ENCODE data around the gene CD200R1L.

CD200R1L gene

DNA sequence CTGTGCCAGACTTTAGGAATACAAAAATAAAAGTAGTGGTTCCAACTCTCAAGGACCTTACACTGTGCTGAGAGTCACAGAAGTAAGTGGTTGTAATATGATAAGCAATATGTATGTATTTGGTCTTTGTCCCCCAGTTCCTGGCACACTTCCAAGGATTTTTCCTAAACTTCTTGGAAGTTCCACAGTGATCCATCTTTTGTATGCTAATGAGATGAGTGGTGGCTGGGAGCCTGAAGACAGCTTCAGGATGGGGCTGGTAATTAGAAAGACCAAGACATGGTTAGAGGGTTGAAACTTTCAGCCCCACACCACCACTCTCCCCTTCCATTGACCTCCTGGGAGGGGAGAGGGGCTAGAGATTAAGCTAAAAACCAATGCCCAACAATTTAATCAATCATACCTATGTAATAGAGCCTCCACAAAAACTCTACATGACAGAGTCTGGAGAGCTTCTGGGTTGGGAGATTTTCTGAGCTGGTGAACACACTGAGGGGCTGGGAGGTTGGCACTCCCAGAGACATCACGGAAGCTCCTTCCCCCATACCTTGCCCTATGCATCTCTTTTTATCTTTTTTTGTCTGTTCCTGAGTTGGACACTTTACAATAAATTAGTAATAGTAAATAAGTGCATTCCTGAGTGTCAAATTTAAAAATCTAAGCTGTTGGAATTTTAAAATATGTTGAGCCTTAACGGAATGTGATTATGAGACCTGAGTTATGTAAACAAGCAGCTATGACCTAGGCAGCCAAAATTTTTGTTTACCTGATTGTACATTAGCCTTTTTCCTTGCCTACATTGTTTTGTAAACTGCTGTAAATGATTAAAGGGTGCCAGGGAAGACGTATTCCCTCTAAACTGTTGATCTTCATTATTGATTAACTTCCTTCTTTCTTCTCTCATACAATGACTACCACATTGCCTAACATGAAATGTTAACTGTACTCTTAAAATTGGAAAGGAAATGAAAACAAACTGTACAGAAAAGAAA lies 24.3 kb downstream of the CD200R1L start:
- DNase-seq (ENCODE audit: low read depth in 4 of 4, low spot score in 1 of 4) = no peak

DNA sequence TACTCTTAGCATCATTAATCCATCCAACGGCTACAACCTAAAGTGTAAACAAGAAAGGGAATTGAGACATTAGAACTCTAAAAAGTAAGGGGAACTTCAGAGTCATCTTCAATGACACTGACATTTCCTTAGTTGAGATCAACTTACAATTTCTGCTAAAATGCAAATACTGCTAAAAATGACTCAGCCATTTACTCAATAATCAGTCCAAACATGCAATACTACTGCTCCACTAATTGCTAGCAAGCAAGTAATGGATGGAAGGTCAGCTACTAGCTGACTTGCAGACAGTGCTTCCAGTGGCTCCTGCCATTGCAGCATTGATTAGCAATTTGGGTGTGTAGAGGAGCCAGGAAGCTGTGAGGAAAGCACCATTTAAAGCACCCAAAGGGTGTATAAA lies 28.4 kb downstream of the CD200R1L start:
- no peak for DNase-seq (ENCODE audit: low read depth in 4 of 4, low spot score in 1 of 4)

DNA sequence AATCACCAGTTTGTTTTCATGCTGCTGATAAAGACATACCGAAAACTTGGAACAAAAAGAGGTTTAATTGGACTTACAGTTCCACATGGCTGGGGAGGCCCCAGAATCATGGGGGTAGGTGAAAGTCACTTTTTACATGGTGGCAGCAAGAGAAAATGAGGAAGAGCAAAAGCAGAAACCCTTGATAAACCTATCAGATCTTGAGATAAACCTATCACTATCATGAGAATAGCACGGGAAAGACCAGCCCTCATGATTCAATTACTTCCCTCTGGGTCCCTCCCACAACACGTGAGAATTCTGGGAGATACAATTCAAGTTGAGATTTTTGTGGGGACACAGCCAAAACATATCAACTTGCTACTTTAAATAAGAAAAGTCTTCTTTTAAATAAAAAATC lies 28.9 kb downstream of the CD200R1L start:
- no peak for DNase-seq (ENCODE audit: low read depth in 4 of 4, low spot score in 1 of 4)

DNA sequence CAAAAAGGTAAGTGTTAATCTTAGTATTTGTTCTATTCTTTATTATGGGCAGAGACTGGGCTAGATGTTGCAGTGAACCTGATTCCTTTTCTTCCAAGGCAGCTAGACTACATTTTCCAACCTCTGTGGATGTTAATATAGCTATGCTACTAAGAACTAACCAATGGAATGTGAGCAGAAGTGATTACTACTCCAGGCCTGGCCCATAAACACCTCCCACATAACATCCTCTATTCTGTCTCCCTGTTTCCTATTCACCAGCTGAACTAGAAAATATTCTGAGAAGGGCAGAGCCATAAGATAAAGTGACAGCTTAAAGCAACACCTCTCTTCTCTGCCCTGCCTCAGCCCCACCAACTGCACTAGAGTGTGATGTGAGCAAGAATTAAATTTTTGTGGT lies 29.4 kb downstream of the CD200R1L start:
- DNase-seq (ENCODE audit: low read depth in 4 of 4, low spot score in 1 of 4) = no peak

DNA sequence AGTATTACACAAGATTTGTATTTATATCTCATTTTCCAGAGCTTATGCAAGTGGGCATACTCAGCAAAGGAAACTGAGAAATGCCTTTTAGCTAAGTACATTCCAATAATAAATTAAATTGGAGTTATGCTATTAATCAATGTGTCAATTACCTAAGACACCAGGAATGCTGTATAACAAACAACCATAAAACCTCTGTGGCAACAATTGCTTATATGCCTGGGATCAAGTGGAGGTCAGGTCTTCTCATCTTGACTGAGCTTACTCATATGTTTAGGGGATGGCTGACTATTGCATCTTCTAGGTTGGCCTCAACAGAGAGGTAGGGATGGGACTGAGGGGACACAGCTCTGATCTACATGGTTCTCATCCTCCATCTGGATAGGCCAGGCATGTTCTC lies 30.7 kb downstream of the CD200R1L start:
- DNase-seq (ENCODE audit: low read depth in 4 of 4, low spot score in 1 of 4) = no peak

DNA sequence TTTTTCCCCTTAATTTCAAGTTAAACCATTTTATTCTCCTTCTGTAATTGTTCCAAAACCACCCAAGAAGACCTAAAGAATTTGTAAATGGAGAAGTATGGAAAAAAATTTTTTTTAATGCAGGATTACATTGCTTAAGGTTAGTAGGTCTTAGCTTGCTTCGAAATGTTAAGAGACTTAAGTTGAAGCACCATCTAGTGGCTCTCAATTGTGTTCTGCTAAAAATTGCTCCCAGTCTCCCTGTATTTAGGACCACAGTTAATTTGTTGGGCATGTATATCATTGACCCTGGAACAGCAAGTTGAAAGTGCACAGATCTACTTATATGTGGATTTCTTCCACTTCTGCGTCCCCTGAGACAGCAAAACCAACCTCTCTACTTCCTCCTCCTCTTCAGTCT lies 32.4 kb downstream of the CD200R1L start:
- DNase-seq (ENCODE audit: low read depth in 4 of 4, low spot score in 1 of 4) = no peak

DNA sequence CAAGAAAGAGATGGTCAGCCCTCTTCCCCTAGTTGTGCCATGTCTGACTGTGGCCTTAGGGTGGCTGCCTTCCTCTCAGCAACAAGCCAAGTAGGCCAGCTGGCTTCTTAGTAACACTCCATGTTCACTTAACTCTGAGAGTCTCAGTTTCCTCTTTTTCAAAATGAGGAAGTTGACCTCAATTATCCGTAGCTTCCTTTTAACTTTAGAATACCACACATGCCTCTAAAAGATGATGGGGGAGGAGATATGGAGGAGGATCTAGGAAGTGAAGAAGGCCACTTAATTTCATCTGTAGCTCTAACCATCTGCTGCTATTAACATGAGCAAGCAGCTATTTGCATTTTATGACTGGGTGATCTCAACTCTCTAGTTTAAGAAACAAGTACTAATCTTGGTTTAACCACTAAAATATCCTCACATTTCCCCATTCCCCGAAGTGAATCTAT lies 32.9 kb downstream of the CD200R1L start:
- no peak for DNase-seq (ENCODE audit: low read depth in 4 of 4, low spot score in 1 of 4)

DNA sequence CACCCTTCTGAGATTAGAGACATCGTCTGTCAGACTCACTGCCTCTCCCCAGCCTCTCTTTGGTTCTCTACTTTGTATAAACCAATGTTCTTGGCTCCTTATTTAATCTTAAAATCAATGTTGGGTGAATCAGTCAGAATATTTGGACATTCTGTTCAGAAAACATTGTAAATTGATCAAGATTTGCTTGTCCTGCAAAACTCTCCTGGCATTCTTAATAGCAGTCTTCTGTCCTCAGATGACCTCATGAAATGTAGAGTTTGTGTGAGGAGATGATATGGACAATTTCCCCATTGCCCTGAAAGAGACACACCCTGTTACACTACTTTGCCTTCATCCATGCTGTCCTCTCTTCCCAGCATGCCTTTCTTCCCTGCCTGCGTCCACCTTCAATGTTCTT lies 33.6 kb downstream of the CD200R1L start:
- DNase-seq (ENCODE audit: low read depth in 4 of 4, low spot score in 1 of 4) = no peak

DNA sequence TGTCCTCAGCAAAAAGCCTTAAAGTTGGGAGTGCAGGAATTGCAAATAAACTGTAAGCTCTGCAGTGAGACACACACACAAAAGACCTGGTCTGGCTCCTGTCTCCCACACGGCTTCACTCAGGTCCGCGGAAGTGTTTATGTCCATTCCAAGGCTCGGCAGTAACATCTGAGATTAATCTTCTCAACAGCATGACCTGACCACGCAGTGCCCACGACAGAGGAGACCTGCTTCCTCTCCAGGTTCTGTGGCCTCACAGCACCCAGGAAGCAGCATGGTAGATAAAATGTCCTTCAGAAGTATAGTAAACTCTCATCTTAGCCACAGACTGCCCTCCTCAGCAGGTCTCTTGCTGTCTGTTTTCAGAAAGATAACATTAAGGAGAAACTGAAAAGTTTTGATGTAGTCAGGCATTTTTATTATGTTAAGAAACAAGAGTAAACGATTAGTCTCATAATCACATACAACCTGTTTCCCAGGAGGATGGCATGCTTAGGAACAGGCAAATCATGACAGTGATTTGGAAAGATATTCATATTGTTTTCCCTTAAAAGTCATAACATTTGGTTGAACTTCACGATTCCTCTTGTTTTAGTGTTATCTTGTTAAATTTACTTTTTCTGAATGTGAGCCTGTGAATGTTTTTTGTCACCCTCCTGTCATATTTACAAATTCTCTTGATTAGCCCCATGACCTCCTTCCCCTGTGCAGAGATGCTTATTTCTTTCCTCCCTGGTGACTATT lies 34.6 kb downstream of the CD200R1L start:
- no peak for DNase-seq (ENCODE audit: low read depth in 4 of 4, low spot score in 1 of 4)

DNA sequence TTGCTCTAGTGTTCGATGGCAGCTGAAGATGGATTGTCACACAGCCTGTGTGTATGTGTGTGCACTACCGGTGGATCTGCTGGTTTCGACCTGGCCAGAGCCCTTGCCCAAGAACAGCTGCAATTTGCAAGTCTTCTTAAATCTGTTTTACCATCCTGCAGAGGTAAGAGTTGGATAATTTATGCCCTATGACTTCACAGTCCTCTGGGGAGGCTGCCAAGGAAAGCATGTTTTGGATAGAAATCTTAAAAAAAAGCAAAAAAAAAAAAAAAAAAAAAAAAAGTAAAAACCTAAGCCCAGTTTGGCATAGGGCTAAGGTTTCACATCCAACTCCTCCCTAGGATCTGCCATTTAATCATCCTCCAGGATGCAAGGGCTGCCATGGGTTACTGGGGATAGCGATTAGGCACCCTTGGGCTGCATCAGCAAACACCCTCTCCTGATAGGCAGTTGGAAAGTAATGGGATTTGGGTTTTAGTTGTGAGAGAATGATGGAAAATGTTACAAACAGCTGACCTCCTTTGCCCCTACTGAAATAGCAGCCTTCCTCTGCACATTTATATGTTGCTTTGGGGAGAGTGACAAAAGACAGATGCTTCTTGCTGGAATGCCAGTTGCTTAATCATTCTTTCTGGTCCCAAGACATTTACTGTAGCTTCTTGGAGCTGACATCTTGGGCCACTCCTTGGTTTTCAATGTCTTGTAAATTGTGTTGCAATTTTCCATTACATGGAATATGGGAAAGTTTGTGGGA lies 35.4 kb downstream of the CD200R1L start:
- no peak for DNase-seq (ENCODE audit: low read depth in 4 of 4, low spot score in 1 of 4)

DNA sequence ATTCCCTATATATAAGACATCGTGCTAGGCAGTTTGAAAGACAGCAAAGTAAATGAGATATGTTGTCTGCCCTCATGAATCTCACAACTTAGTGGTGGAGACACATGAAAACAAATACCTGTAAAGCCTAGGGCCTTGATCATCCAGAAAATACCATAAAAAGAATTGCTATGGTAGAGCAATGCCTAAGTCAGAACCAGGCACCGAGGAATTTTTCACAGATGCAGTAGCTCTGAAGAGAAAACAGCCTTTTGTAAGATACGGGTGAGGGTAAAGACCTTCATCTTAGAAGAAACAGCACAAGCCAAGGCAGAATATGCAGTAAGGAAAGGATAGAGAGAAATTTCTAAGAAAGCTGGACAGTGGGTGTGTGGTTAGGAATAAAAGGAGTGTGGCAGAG lies 36.1 kb downstream of the CD200R1L start:
- no peak for DNase-seq (ENCODE audit: low read depth in 4 of 4, low spot score in 1 of 4)

DNA sequence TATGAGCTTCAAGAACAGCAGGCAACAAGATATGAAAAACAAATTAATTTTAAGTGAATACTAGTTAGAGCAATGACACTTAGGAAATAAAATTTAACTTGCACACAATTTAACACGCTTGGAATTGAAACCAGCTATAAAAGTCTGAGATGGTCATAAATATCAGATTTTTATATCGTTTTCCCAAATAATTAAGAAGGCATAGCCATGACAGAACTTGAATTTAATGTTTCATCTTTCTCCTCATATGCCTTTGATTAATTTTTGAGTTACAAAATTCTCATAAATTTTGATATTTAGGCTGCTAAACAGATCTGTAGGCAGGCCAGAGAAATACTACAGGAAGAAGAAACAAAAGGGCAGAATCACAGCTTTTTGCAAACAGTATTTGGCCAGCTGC lies 38.5 kb downstream of the CD200R1L start:
- no peak for DNase-seq (ENCODE audit: low read depth in 4 of 4, low spot score in 1 of 4)

DNA sequence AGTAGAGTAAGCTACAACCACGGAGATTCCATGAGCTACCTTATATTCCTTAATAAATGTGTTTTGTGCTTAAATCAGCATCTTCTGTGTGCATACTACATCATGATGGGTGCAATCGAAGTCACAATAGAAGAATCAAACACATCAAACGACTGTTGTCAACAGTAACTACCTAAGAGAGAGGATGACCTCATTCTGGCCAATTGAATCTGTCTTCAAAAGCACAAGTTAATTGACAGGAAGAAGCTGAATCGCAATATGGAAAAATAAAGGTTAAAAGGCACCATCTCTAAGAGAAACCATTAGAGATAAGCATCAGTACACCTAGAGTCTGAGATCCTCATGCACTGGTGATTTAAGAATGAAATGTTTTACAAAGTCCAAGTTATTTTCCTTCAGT lies 39.0 kb downstream of the CD200R1L start:
- DNase-seq (ENCODE audit: low read depth in 4 of 4, low spot score in 1 of 4) = no peak

DNA sequence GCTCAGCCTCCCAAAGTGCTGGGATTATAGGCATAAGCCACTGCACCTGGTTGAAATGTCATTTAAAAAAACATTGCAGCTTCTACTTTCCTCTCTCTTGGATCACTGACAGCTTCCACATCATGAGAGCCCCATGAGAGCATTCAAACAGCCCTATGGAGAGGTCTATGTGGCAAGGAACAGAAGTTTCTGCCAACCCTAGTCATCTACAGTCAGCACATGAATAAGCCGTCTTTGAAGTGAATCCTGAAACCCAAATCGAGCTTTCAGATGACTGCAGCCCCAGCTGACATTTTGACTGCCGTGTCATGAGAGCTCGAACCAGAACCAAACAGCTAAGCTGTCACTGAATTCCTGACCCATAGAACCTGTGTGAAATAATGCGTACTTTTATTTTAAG lies 39.8 kb downstream of the CD200R1L start:
- DNase-seq (ENCODE audit: low read depth in 4 of 4, low spot score in 1 of 4) = no peak

DNA sequence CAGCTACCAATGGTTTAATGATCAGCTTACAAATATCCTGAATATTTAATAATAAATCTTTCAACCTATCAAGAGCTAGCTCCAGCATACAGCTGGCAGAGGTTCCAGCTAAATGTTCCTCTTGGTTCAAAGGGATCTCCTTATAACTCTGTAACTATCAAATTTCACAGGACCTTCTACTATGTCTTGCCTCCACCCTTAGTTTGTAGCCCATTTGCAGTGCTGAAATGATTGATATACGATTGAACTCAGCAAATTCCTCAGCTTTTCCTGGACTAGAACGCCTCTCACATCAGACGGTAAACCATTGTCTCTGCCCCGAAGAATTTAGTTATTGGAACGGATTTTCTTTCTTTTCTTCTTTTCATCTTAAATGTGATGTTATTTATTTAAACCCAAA lies 41.5 kb downstream of the CD200R1L start:
- no peak for DNase-seq (ENCODE audit: low read depth in 4 of 4, low spot score in 1 of 4)

DNA sequence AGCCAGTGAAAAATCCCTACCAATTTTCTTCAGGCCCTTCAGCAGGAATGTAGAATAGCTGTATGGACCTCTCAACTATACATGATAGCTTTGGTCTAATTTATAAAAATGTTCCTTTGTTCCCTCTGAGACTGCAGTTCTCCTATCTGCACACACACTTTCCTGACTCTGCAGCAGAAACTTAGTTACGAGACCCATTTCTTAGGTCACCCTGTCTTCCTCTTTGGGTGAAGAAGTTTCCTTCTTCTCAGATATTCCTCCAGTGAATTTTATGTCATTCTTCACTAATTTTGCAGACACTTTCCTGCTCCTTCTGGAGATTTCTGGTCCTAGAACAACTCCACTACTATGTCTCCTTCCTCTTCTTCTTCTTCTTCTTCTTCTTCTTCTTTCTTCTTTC lies 42.6 kb downstream of the CD200R1L start:
- no peak for DNase-seq (ENCODE audit: low read depth in 4 of 4, low spot score in 1 of 4)

DNA sequence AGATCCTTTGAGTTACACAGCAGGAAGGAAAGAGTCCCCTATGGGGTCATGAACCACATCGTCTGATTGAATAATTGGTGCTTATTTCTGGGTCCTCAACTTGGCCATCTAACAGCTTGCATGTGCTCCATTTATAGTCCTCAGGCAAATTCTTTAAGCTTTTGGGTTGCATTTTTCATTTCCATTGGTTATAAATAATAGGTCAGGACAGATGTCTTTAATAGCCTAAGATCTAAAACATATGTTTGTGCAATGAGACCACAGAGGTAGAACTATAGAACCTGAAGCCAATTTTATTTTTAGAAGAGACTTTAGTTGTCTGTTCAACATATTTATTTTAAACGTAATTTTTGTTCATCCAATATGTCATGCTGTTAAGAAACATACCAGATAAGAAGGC lies 43.2 kb downstream of the CD200R1L start:
- DNase-seq (ENCODE audit: low read depth in 4 of 4, low spot score in 1 of 4) = no peak

DNA sequence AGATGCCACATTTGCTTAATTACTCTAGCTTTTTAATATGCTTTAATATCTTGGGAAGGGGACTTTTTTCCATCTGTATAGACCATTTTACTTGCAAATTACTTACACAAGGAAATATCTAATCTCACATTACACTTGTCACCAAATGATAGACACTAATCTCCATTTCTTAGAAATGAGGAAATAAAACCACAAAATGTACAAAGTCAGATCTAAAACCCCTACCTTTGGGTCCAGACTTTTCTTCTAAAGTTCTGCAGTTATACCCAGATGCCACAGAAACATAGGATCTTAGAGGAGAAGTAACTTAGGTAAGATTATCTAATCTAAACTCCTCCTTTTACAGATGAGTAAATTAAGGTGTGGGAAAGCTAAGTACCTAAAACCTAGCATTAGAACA lies 44.3 kb downstream of the CD200R1L start:
- DNase-seq (ENCODE audit: low read depth in 4 of 4, low spot score in 1 of 4) = no peak

DNA sequence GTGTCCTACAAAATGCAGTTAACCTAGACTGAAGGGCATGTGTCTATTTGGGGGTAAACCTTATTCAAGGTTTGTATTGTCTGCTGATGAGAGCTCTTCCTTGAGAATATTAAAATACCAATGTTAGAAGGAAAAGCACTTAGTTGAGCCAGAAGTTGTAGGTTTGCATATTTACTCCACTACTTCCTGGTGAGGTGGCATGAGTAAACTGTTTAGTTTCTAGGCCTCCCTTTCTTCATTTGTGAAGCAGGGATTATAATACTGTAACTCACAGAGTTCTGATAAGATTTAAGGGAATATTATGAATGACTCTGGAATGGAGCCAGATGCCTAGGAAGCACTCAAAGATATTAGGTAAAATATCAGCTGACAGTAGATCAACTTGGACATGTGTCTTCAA lies 46.7 kb downstream of the CD200R1L start:
- DNase-seq (ENCODE audit: low read depth in 4 of 4, low spot score in 1 of 4) = no peak

DNA sequence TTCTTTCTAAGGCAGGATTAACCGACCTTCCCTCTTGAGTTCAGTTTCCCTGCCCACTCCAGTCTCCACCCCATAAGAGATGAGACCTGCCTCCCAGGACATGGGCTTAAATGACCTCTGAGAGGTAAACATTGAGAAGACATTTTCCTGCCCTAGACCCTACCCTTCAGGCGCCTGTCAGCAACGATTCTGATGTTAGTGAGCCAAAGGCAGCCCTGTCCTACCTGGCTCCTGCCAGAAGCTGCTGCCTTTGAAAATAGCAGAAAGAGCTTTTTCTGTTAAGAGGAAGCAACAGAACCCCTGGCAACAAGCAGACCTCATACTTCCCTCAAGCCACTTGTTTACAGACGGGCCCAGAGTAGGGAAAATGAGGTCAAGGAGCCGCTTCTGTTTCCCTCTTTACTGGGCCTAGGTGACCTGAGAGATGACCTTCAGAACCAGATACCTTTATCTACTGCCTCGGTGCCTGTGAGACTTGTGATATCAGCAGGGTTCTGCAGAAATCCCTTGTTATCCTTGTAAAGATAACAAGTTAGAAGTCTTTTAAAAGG lies 52.0 kb downstream of the CD200R1L start:
- no peak for DNase-seq (ENCODE audit: low read depth in 4 of 4, low spot score in 1 of 4)

DNA sequence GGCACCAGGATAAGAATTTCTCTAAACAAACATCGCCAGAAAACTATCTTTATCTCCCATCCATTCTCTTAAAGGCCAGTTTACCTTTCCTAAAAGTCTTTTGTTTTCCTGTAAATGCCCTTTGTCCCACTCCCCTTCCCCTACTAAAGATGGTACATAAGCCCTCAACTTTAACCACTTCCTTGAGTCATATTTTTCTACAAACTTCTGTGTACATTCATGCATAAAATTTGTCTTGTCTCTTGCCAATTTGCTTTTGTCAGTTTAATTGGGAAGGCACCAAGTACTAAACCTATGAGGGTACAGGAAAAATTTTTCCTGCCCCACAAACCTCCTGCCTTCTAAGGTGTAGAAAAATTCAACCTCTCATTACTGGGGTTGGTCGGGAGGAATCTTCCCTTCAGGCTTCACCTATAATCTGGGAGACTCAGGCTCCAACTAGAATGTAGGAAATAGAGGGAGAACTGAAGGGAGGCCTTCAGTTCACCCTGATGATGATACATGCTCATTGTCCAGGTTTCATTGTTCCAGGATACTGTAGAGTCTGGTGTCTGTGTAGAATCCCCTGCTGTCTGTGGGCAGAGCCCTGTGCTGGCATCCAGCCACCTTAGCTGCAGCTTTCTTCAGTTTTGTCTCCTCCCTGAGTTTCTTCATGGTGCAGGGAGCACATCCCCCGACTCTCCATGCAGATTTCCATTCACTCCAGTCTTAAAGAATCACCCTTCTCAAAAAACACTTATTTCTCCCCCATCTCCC lies 53.2 kb downstream of the CD200R1L start:
- DNase-seq (ENCODE audit: low read depth in 4 of 4, low spot score in 1 of 4) = no peak

Measured in stimulated activated CD4-positive, alpha-beta T cell treated with anti-CD3 and anti-CD28 coated beads, Interleukin-1b, Interleukin-23, amount 100 ng/mL, for 24 hours (primary cell).